ENCODE data around the gene MOB3C.

- no peak for TF ChIP-seq CTCF (IDR thresholded peaks at IDR 0.05)
- TF ChIP-seq EZH2 (IDR thresholded peaks at IDR 0.05) = no peak
These were observed 44.9 kb downstream of the MOB3C start for GRCh38 chr1:46571691-46572225.

Measured in neural progenitor cell (in vitro differentiated cells).